Kidney epithelial cell (primary cell): ENCODE results near the gene ZNF518A. TPM values are rescaled to one million over a fixed set of nuclear protein-coding genes. Genes with fewer than 3 reads are reported as not detected.
A peak's percentile ranks its signal among the peaks of the same experiment; 100 is the strongest.

Experiments used
- DNase-seq: peaks from one replicate; pipeline ENCODE4 v3.0.0-alpha.2; 2010; ENCODE audit warnings: low read depth
- H3K27me3 ChIP-seq: 2 replicates; pipeline ENCODE4 v1.6.0; 2011; ENCODE audit warnings: low read length; ENCODE audit not compliant: control insufficient read depth, insufficient read depth
- H3K36me3 ChIP-seq: 2 replicates; pipeline ENCODE4 v1.5.1; 2011; ENCODE audit warnings: low read length; ENCODE audit not compliant: control insufficient read depth, insufficient read depth
- H3K4me3 ChIP-seq: 2 replicates; pipeline ENCODE4 v1.5.1; 2011; ENCODE audit warnings: low read depth, mild to moderate bottlenecking, control low read depth, low read length
- CTCF ChIP-seq: IDR thresholded peaks from 2 replicates; pipeline ENCODE4 v1.5.1; 2011; ENCODE audit warnings: mild to moderate bottlenecking, moderate library complexity, low read length, control low read depth, inconsistent platforms; ENCODE audit not compliant: insufficient read depth, poor library complexity, severe bottlenecking
- total RNA-seq: library from RNA; depleted of rRNA; stranded (reverse); fragments of >200 nt; gene quantifications from 2 replicates; pipeline ENCODE4 v1.2.3, GENCODE V29; 2015

The ZNF518A gene
- total RNA-seq, 1 donor from 2014 or later: 15.5 TPM

GRCh38 chr10:96112531-96112930 lies 17.6 kb upstream of the ZNF518A start:
- no peak for DNase-seq
- H3K36me3 ChIP-seq: no peaks in the 10 kb centered on the region
- no peaks in the 10 kb centered on the region for H3K27me3 ChIP-seq
- no peak for TF ChIP-seq CTCF
- no peak overlapping the region for H3K4me3 ChIP-seq

- H3K27me3 ChIP-seq: no peaks in the 10 kb centered on the region
- TF ChIP-seq CTCF: no peak
- H3K4me3 ChIP-seq: no peak overlapping the region
- DNase-seq: no peak
- no peaks in the 10 kb centered on the region for H3K36me3 ChIP-seq
Measured at GRCh38 chr10:96118604-96119450, 11.3 kb upstream of the ZNF518A start.

GRCh38 chr10:96122824-96123223 lies 7.3 kb upstream of the ZNF518A start:
- TF ChIP-seq CTCF: no peak
- no peak for DNase-seq
- no peak overlapping the region for H3K4me3 ChIP-seq
- no peaks in the 10 kb centered on the region for H3K27me3 ChIP-seq
- H3K36me3 ChIP-seq: no peaks in the 10 kb centered on the region

GRCh38 chr10:96124230-96125141 lies 5.6 kb upstream of the ZNF518A start:
- Histone ChIP-seq H3K36me3 (no peaks in the 10 kb centered on the region), H3K4me3 (peak overlapping the region; percentile 44), H3K27me3 (no peaks in the 10 kb centered on the region)
- DNase-seq: no peak
- TF ChIP-seq CTCF: no peak

GRCh38 chr10:96125142-96125515 lies 5.0 kb upstream of the ZNF518A start:
- H3K27me3 ChIP-seq: no peaks in the 10 kb centered on the region
- no peak overlapping the region for H3K4me3 ChIP-seq
- no peak for DNase-seq
- TF ChIP-seq CTCF: no peak
- H3K36me3 ChIP-seq: no peaks in the 10 kb centered on the region
